Activated CD8-positive, alpha-beta memory T cell treated with anti-CD3 and anti-CD28 coated beads, Interleukin-2, amount 50 U/mL, for 24 hours (primary cell): ENCODE measurements around the gene UBL7.

Experiments used
- DNase-seq: peaks from one replicate; pipeline ENCODE4 v3.0.0-alpha.2; 2020; ENCODE audit errors: extremely low read depth

UBL7 gene

DNA sequence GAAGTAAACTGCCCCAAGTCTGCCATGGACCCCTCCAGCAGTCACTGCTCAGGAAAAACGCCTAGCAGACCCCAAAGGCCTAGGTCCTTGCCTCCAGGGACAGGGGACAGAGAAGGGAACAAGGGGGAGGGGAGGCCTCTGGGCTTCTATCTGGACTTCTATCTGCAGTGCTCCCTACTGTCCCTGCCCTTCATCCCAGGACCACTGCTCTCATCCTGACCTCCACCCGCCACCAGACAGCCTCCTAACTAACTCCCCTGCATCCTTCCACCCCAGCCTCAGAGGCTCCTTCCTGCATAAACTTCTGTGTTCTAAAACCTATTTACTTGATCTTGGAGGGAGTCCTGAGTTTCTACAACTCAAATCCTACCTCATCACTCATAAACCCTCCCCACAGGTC, 52.6 kb downstream of the UBL7 start:
- DNase-seq: no peak

DNA sequence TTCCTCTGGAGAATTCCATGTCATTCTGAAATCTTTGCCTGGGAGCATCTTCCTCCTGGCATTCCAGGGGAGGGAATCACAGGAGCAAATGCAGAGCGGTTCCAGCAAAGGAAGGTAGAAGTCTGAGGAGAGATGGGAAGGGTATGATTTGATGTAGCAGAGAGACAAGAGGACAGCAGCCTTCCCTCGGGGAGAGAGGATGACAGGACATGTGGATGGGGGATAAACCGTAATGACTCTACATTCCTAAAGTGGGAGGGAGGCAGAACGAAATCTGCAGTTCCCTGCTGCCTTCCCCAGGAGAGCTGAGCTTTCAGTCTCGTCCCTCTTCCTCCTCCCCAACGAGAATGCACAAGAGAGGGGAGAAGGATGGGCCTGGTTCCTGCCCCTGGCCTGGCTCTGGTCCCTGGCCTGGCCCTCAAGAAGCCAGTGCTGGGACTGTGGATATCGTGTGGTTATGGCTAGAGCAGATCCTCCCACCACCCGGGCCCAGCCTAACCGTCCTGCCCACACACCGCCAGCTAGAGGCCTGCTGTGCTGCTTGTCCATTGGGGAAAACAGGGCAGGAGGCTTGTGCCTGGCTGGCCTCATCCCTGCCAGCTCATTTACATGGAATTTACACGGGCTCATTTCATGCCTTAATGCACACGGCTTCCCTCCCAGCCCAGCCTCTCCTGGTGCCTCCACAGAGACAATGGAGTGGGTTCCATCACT, 53.8 kb downstream of the UBL7 start:
- DNase-seq: no peak

DNA sequence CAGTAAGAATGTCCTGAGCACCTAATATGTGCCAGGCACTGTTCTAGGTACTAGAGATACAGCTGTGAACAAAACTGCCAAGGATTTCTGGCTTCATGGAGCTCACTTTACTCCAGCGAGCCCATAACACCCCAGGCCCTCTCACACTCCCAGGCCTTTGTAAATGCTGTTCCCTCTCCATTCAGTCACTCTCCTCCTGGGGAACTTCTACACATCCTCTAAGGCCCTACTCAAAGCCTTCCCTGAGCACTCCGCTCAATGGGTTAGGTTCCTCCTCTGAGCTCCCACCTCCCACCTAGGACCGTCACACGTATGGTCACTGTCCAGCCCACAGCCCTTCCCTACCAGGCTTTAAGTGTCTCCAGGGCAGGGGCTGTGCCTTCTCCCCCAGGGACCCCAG, 54.4 kb downstream of the UBL7 start:
- no peak for DNase-seq

DNA sequence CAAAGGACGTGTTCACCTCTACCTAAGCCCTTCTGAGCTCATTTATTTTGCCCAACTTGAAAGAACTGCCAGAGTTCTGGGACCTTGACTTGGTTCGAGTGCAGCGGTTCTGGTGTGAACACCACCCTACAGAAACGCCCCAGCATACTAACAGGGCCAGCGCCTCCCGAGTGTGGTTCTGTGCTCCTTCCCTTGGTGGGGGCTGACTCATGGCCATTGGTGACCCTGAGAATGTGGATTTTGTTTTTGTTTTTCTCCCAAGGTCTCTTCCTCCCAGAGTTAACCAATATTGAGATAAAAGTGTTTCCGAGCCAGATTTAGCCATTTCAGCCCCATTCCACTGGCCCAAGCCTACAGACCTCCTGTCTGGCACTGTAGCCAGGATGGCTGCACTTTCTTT, 55.1 kb downstream of the UBL7 start:
- no peak for DNase-seq

DNA sequence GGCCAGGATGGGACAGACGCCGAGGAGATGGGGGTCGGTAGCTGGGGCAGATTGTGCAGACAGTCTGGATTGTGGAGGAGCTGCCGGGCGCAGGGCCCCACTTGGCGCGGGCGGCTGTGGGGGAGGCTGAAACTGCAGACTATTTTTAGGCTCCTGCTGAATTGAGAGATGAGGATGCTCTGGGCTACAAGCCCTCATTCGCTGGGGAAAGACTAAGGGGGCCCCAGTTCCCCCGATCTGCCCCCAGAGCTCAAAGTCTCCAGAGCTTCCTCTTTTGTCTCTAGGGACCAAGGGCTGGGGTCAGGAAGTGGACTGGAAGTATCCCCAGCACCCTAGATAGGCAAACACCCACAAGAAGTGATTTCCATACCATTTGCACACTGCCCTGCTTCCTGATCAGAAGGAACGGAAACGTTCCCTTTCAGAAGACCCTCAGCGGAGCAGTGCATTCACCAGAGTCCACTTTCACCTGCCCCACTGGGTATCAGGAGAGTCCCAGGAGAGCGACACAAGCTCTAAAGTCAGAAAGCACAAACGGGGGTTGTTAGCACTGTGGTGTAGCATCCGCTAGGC, 56.9 kb downstream of the UBL7 start:
- DNase-seq: no peak

DNA sequence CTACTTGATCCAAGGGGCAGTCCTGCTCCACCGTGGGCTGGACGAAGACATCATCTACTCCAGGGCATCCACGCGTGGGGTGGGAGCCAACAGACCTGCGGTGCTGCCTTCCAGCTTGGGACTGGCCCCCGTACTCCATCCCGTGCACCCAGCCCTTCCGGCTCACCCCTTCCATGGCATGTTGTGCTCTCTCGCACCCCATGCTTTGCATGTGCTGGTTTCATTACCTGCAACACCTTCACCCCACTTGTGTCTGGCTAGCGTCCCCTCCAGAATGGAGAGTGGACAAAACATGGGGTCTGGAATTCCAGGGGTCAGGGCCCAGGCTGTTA, 57.4 kb downstream of the UBL7 start:
- DNase-seq: no peak

DNA sequence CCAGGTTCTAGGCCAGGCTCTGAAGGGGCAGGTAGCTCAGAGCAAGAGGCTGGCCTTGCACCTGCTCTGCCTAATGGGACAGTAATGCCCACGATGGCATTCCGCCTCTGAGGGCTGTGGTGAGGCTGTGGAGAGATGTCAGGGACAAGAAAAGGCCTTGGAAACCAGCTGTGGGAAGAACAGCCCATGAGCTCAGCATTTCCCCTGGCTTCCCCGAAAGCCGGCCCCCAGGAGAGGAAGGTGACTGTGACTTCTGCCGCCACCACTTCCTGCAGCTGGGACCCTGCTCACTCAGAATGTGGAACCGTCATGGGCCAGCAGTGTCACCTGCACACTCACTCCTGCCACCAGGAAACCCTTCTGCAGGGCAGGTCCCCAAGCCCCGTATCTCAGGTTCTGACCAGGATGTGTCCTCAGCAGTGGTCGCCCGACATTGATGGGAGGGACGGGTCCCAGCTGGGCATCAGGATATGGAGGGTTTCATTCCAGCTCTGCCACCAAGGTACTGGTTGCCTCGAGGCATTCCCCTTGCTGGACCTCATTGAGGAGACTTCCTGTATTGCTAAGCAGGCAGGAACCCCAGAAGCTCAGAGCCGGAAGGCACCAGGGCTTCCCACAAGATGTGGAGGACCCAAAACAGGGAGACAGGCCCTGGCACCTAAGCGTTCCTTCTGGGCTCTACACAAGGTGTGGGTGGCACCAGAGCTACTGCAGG, 57.9 kb downstream of the UBL7 start:
- DNase-seq: peak; percentile 74

DNA sequence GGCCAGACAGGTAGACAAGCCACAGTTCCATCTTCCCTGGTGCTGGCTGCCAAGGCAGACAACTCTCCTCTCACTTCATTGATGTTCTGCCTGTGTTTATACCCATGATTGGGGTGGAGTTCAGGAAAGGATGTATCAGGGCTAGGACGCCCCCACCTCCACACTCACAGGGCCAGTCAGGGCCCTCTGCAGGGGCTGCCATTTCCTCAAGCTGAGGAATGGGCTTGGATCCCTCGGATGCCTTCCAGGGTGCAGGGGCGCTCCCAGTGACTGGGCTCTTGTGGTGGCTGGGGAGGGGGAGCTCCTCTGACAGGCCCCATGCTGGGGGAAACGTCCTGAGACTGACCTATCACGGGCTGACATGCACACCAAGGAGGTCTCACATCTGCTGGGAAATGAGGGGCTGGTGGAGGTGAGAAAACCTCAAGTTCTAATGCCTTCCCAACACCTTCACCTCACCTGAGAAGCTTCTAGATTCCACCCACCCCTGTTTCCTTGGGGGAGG, 58.6 kb downstream of the UBL7 start:
- no peak for DNase-seq

DNA sequence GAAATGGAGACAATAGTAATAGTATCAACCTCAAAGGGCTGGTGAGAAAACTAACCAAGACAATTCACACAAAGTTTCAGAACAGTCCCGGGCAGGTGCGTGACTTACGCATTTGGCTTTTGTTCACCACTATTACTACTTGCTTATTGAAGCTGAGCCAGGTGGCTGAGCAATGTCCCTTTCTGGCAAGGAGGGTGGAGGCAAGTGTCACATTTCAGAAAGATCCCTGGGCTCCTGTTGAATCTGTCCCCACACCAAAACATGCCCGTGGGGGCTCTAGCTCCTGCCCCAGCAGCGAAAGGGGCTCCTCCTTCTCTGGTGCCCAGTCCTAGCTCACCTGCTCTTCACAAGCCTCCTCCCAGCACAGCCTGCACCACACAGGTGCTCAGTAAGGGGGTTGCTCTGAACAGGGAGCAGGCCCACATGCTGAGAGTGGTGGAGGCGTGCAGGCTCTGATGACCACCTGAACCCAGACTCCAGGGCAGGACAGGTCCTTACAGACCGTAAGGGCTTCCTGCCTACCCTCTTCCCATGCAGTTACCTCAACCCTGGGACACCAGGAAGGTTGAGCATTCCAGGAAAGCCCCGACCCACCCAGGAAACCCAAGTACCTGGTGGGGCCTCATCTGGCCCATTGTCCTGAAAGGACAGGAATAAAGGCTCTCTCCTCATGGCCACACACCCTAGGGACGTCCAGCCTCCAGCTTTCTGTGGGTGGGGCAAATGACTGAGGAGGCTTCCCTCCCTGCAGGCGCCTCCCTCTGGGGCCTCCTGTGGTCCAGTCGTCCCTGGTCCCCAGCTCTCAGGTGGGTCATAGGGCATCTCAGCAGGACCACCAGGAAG, 59.8 kb downstream of the UBL7 start:
- no peak for DNase-seq

DNA sequence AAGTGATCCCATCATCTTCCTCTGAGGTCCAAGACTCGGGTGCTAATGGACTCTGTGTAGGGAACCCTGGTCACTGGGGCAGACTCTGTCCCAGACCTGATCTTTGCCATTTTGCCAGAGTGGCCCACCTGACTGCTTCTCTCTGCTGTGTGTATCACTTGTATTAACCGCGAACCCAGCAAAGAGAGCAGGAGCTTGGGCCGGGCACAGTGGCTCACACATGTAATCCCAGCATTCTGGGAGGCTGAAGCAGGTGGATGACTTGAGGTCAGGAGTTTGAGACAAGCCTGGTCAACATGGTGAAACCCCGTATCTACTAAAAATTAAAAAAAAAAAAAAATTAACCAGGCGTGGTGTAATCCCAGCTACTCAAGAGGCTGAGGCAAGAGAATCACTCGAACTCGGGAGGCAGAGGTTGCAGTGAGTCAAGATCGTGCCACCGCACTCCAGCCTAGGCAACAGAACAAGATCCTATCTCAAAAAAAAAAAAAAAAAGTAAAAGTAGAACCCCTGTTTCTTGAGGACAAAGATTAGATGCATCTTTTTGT, 60.6 kb downstream of the UBL7 start:
- DNase-seq: no peak

DNA sequence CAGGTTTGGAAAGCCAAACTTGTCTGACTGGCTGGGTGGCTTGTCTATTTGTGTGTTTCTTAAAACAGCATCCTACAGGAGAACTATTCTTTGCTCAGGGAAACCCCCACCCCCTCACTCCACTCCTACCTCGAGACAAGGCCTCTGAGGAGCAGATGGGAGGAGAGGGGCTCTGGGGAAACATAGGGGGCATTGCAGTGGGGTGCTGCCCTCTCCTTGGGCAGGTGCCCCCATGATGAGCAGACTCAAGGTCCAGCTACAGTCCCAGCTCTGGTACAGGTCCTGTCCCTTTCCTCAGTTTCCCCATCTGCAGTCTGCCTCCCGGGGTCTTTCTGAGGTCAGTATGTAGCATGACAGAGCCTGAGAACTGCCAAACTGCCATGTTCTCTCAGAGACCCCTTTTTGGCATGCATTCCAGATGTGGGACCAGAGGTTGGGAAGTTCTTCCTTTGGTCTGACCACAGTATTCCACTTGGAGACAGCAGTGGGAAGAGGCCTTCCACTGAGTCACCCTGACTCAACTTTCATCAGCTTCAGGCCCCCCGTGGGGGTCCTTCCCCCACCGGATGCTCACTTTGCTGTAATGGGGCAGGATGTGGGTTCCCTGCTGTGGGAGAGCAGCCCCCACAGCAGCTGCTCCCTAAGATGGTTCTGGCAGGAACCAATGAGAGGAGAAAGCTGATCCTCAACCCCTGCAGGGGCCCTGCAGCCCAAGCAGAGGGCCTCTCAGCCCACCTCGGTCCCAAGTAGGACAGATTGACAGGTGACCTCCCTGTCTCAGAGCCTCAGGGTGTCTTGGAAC, 61.2 kb downstream of the UBL7 start:
- no peak for DNase-seq

DNA sequence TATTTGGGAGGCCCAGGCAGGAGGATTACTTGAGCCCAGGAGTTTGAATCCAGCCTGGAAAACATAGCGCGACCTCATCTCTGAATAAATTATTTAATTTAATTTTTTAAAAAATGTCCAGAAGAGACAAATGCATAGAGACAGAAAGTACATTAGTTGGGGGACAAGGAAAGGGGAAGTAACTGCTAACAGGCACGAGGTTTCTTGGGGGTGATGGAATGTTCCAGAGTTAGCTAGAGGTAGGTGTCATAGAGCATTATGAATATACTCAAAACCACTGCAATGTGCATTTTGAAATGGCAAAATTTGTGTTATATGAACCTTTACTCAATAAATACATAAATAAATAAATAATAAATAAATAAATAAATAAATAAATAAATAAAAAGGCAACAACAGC, 61.9 kb downstream of the UBL7 start:
- DNase-seq: no peak

DNA sequence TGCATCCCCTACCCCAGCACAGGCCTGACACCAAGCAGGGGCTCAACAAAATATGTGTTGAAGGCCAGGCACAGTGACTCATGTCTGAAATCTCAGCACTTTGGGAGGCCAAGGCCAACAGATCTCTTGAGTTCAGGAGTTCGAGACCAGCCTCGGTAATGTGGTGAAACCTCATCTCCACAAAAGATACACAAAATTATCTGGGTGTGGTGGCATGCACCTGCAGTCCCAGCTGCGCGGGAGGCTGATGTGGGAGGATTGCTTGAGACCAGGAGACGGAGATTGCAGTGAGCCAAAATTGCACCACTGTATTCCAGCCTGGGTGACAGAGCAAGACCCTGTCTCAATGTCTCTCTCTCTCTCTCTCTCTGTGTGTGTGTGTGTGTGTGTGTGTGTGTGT, 62.8 kb downstream of the UBL7 start:
- no peak for DNase-seq

DNA sequence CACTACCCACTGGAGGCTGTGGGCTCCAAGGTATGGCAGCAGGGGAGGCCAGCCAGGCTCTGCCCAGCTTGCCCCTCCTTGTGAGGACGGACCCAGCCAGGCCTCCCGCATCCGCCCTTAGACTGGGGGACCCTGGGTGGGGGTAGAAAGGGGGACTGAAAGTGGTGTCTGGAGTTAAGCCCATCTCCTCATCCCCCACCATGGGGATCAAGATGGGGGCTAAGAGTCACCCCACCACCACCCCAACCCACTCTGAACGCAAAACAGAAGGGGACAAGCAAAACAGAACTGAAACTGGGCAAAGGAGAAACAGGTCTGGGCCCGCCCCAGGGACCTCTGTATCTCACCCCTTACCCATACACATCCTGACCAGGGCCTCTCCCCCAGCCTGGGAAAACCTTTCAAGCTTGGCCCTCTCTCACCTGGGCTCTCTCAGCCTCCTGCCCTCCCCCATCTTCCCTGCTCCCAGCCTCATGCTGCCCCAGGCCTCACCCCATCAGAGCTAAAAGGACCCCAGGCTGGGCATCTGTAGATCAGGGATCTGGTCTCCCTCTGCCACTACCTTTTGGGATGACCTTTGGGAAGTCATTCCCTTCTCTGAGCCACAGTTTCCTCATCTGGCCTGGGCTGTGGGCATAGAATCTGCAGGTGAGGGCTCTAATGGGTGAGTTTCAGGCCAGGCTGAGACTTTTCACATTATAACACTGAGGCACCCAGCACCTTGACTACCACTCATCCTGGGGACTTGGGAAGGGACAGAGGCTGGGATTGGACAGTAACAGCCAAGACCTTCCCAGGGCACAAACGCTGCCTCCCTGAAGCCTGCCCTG, 63.5 kb downstream of the UBL7 start:
- no peak for DNase-seq

DNA sequence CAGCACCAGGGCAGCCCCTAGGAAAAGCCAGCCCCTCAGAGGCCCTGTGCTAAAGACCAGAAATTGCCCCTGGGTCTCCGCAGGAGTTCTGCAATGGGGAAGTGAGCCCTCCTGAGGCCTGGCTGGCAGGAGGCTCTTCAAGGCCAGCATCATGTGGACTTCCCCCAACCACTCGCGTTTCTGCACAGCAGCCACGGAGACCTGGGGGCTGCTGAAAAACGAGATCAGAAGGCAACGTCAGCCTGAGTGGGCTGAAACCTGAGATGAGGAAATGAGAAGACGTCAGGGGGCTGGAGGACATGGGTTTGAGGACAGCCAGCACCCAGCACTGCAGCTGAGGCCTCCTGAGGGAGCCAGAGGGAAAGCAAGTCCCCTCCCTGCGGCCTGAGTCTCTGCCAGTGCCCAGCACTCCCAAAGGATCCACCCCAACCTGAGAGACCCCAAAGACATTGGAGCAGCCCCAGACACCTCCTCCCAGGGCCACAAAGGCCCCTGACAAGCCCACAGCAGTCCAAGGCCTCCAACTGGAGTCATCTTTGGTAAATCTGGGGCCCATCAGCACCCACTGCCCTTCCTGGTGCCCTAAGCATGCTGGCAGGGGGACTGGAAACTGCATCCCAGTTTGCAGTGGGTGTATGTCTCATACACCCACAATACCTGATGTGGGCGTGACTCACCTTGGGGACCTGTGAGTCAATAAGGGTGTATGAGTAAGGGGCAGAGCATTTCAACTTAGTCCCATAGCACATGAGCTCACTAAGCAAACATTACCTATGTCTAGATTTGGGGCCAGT, 64.3 kb downstream of the UBL7 start:
- DNase-seq: no peak

DNA sequence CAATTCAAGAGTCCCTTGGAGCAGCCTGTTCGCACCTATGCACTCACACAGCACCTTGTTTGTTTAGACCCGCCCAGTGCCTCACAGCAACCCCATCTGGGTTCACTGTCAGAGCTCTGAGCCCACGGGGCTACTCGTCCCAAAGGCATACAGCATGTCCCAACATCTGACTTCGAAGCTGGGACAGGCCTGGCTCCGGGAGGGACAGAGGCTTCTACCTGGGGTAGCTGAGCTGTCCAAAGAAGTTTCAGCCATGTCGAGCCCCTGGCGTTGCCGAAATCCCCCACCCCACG, 64.9 kb downstream of the UBL7 start:
- DNase-seq: no peak
